AG09309 (cell line): ENCODE data around the gene PTPRCAP.

Source experiments
- DNase-seq: peaks from one replicate; pipeline ENCODE4 v3.0.0-alpha.2; 2010; ENCODE audit warnings: low read depth
- H3K4me3 ChIP-seq: 2 replicates; pipeline ENCODE4 v1.5.1; 2011; ENCODE audit warnings: mild to moderate bottlenecking, low read depth, low read length, moderate library complexity; ENCODE audit not compliant: control insufficient read depth
- TF ChIP-seq, protein P1 (sequence below): IDR thresholded peaks from 2 replicates; pipeline ENCODE4 v1.5.1; 2011; ENCODE audit warnings: mild to moderate bottlenecking, low read depth, low read length, inconsistent platforms; ENCODE audit not compliant: insufficient read depth, control insufficient read depth; ENCODE audit errors: missing control alignments

The PTPRCAP gene

DNA sequence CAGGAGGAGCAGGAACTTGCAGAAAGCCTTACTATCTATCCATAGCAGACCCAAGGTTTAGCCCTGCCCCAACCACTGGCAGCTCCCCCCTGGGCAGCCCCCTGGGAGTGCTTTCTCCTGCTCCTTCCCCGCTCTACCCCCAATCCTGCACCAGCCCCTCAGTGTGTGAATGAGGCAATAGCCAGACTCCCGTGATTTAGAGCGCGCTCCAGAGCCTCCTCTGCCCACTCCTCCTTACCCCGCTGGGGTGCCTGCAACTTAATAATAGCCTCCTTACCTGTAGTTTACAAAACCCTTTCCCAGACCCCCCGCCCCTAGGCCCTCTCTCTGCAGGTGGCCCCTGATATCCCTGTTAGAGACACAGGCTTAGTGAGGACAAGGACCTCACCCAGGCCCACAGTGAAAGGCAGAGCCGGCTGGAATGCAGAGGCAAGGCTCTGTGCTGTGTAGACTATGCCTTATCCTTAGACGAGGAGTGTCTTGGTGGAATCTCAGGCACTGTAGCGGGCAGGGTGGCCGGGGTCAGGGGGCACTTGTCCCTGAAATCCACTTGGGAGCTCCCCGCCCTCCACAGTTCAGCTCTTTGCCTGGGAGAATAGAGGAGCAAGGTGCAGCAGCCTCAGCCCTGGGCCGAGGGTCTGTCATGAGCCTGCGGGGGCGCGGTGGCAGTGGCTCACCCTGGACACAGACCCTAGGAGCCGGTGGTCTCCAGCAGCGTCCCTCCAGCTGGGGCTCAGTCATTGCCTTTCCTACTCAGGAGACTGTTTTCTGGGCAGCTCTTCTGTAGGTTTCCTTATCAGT is 26.3 kb downstream of the PTPRCAP start:
- TF ChIP-seq, protein P1, sequence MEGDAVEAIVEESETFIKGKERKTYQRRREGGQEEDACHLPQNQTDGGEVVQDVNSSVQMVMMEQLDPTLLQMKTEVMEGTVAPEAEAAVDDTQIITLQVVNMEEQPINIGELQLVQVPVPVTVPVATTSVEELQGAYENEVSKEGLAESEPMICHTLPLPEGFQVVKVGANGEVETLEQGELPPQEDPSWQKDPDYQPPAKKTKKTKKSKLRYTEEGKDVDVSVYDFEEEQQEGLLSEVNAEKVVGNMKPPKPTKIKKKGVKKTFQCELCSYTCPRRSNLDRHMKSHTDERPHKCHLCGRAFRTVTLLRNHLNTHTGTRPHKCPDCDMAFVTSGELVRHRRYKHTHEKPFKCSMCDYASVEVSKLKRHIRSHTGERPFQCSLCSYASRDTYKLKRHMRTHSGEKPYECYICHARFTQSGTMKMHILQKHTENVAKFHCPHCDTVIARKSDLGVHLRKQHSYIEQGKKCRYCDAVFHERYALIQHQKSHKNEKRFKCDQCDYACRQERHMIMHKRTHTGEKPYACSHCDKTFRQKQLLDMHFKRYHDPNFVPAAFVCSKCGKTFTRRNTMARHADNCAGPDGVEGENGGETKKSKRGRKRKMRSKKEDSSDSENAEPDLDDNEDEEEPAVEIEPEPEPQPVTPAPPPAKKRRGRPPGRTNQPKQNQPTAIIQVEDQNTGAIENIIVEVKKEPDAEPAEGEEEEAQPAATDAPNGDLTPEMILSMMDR: no peak
- no peak for DNase-seq
- H3K4me3 ChIP-seq: no peak overlapping the region

DNA sequence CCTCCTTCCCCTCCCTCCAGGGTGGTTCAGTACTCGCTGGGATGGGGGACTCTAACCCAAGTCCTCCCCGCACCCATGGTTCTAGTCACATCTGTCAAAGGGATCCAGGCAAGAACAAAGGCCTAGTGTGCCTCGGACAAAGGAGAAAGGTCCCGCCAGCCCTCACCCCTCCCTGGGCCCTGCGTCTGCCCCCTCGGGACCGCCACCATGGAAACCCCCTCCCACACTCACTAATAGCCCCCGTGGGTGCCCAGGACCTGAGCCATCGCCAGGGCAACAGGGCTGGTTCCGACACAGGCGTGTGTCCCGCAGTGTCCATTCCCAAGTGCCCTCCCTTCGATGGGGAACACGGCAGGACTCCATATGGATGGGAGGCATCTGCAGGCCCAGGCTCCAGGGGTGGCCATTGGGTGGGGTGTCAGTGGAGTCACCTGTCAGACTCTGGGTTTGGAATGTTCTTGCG is 27.1 kb downstream of the PTPRCAP start:
- no peak for DNase-seq
- TF ChIP-seq, protein P1: no peak
- no peak overlapping the region for H3K4me3 ChIP-seq

DNA sequence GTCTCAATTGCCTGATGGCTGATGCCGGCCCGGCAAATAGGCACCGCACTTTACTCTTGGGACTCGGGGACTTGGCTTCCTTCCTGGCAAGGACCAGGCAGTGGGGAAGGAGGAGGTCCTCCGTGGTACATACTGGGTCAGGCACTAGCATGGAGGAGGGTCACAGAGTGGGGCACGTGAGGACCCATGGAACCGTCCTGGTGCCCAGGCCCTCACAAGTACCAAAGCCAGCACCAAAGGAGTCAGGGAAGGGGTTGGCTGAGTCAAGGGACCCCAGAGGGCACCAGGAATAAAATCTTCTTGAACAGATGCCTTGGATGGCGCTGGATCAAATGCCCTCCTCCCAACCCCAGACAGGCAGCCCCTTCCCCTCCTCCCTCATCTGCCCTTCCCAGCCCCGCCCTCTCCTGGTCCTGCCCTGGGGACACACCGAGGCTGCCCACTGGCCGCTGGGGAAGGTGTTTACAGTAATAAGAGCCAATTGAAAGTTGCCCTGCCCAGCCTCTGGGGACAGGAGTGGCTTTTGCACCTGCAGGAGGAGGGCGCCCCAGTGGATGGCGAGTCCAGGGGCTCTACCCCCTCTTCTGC is 27.6 kb downstream of the PTPRCAP start:
- TF ChIP-seq, protein P1: no peak
- H3K4me3 ChIP-seq: no peak overlapping the region
- DNase-seq: no peak

DNA sequence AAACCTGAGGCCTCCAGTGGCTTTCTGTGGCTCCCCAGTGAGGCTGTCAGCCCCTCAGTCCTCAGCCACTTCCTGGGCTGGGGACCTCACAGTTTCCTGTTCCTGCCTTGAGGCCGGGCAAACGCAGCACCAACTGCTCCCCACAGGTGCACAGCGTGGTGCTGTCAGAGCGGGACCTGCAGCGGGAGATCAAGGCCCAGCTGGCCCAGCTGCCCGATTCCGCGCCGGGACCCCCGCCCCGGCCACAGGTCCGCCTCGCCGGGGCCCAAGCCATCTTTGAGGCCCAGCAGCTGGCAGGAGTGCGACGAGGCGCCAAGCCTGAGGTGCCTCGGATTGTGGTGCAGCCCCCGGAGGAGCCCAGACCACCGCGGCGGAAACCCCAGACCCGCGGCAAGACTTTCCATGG is 28.2 kb downstream of the PTPRCAP start:
- no peak for DNase-seq
- TF ChIP-seq, protein P1: no peak
- H3K4me3 ChIP-seq: no peak overlapping the region

DNA sequence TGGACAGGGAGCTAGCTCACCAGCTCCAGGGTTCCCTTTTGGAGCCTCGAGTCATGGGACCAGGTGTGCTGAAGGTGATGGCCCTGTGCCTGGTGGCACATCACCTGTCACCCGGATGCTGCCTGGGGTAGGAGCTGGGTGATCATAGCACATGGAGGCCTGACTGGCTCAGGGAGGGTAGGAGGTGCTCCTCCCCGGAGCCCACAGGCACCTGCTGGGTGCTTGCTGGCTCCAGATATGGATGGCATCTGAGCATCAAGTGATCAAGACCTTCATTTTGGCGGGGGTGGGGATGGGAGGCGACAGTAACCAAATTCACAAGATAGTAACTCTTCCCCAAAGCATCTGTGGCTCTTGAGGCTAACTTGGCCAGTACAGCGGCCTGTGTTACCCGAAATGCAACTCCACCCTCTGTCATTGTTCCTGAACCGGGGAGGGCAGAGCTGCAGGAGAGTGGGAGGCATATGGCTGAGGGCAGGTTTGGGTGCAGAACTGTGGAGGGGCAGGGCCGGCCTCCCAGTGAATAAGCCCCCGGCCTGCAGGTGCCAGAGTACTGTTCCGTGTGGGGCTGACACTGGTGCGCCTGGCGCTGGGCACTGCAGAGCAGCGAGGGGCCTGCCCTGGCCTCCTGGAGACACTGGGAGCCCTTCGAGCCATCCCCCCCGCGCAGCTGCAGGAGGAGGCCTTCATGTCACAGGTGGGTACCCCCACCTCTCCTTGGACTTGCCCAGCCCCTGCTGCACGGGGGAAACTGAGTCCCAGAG is 28.9 kb downstream of the PTPRCAP start:
- TF ChIP-seq, protein P1: no peak
- no peak for DNase-seq
- H3K4me3 ChIP-seq: no peak overlapping the region

DNA sequence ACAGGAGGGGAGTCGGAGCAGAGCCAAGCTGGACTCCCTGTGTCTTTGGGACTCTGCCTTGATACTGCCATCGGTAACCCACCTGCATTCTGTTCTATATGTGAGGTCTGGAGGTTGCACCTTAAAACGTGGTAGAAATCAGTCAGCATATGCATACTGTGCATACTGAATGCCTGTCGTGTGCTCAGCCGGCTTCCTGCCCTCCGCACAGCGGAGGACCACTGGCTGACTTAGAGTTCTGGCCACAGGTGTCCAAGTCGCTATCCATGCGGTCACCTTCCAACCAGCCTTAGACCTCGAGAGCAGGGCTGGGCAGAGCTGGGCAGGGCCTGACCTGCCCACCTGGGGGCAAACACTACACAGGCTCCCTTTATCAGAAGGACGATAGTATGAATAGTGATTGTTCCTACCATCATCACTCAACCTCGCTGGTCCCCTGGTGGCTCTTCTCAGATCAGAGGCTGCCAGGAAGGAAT is 29.8 kb downstream of the PTPRCAP start:
- TF ChIP-seq, protein P1: no peak
- no peak for DNase-seq
- no peak overlapping the region for H3K4me3 ChIP-seq
